ENCODE results near the gene IREB2.
"Not testable (repeated sequence)": the region's sequence is repeated elsewhere in the genome, so short reads cannot be mapped to it uniquely, and the experiment has no call there.

The IREB2 gene, protein sequence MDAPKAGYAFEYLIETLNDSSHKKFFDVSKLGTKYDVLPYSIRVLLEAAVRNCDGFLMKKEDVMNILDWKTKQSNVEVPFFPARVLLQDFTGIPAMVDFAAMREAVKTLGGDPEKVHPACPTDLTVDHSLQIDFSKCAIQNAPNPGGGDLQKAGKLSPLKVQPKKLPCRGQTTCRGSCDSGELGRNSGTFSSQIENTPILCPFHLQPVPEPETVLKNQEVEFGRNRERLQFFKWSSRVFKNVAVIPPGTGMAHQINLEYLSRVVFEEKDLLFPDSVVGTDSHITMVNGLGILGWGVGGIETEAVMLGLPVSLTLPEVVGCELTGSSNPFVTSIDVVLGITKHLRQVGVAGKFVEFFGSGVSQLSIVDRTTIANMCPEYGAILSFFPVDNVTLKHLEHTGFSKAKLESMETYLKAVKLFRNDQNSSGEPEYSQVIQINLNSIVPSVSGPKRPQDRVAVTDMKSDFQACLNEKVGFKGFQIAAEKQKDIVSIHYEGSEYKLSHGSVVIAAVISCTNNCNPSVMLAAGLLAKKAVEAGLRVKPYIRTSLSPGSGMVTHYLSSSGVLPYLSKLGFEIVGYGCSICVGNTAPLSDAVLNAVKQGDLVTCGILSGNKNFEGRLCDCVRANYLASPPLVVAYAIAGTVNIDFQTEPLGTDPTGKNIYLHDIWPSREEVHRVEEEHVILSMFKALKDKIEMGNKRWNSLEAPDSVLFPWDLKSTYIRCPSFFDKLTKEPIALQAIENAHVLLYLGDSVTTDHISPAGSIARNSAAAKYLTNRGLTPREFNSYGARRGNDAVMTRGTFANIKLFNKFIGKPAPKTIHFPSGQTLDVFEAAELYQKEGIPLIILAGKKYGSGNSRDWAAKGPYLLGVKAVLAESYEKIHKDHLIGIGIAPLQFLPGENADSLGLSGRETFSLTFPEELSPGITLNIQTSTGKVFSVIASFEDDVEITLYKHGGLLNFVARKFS

GRCh38 chr15:78437762-78438618, at the start of gene IREB2:
IREB2 (plus strand) TSS chr15:78438216; CDS start chr15:78438338, 122 bp downstream.
- DNase-seq: peak; percentile 98

DNA sequence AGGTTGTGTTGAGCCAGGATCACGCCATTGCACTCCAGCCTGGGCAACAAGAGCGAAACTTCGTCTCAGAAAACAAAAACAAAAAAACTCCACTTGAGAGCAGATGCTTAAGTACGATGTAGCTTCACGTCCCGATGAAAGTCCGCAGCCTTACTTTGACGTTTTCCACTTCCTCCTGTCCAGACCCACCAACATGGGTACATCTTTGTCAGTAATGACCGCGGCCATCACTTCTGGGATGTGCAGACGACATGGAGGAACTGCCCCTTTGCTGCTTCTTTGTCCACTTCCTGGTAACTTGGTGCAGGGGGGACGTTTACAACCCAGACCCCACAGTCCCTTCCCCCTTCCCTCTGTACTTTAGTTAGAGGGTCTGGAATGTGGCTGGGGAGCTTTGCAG, 49.2 kb upstream of the IREB2 start:
- DNase-seq: no peak

DNA sequence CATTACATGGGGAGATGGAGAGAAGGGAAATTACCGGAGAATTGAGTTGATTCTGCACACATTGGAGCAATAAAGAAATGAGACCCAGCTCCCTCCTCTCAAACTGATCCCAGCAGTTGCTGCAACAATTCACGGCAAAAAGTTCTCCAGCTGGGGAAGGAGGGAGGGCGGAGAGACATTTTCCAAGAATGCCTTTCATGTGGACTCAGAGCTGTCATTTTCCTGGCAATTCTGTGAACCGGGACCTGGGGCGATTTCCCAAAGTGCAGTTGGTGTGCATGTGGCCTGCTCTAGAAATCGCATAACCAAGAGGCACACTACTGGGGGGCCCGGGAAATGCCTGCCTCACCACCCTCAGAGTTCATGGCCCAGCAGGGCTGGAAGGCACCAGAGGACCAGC, 48.7 kb upstream of the IREB2 start:
- no peak for DNase-seq

DNA sequence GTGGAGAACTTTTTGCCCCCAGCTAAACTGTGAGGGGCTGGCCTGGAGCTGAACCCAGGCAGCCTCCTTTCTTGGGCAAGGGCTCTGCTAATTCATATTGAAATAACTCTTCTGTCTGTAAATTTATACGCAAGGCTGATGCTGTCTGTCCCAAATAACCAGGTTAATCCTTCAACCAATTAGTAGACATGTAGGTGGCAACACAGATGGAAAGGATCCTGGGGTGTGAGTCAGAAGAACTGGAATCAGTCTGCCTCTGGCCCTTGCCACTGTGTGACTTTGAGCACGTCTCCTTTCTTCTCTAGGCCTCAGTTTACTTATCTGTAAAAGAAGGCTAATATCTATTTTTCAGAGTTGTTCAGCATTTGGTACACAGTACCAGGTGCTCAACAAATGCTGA, 48.3 kb upstream of the IREB2 start:
- no peak for DNase-seq

- DNase-seq: no peak
Measured at GRCh38 chr15:78390242-78390641, 47.8 kb upstream of the IREB2 start.

DNA sequence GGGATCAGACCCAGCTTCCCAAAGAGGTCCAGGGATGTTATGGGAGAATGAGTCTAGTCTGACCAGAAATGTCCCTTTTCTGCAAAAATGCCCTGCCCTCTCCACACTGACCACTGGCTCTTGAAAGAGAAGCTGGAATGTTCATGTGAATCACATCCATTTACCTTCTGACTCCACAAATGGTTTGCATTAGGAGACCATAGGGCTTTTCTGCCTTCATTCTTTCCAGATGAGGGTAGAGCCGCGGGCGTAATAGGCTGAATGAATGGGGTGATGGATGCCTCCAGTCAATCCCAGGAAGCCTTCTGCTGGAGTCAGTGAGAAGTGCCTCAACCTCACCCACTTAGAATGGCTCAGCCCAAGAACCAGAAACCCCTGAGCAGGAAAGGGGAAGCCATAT, 47.2 kb upstream of the IREB2 start:
- DNase-seq: no peak

GRCh38 chr15:78391781-78392180, 46.2 kb upstream of the IREB2 start:
- DNase-seq: no peak

DNA sequence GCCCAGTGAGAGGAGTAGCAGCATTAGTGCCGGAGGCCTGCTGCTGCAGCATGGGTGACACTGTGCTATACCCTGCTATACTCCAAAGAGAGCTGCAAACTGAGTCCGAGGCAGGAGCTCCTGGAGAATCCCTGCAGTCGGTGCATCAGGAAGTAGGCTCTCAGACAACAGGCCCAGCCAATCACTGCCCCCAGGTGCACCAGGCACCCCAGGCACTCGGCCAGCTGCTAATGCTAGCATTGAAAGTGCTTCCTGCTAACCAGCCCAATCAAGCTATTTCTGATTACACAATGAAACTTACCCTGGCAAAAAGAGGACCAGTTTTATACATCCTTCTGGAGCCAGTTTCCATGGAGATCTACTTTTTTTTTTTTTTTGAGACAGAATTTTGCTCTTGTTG, 45.6 kb upstream of the IREB2 start:
- no peak for DNase-seq

GRCh38 chr15:78393137-78393536, 44.9 kb upstream of the IREB2 start:
- DNase-seq: no peak

GRCh38 chr15:78394026-78394425, 44.0 kb upstream of the IREB2 start:
- no peak for DNase-seq

GRCh38 chr15:78394981-78395616, 42.9 kb upstream of the IREB2 start:
- no peak for DNase-seq

GRCh38 chr15:78396186-78396814, 41.7 kb upstream of the IREB2 start:
- no peak for DNase-seq

DNA sequence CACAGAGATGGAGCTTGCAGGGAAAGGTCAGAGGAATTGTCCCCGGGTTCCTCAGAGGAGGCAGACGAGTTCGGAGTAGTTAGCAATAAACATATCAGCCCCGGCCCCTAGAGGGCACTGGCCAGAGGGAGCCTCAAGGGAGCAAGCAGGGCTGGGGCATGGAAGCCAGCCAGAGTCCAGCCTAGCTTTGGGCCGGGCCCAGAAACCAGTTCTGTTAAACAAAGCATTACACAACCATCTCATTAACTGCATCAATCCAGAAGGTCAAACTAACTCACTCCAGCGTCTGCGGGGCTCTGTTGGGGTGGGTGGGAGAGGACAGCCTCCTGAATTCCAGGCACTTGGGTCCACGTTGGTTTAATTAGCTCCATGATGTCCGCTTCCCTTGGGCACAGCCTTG, 41.0 kb upstream of the IREB2 start:
- no peak for DNase-seq

DNA sequence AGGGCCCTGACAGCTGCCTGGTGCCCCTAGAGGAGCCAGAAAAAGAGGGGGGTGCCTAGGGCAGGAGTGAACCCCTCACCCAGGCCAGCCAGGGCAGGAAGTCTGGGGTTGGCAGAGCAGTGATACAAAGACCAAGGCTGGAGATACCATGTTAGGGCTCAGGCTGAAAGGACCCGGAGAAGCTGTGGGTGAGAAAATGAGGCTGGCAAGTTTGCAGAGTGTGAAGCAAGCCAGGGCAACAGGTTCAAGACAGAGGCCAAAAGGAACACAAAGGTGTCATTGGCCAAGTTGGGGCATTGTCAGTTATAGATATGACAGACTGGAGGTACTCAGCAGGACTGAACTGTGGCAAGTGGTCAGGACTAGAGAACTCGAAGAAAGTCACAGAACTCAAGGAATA, 40.6 kb upstream of the IREB2 start:
- DNase-seq: no peak

- no peak for DNase-seq
Measured at GRCh38 chr15:78398076-78398825, 39.8 kb upstream of the IREB2 start.

- no peak for DNase-seq
Measured at GRCh38 chr15:78399091-78399490, 38.9 kb upstream of the IREB2 start.

DNA sequence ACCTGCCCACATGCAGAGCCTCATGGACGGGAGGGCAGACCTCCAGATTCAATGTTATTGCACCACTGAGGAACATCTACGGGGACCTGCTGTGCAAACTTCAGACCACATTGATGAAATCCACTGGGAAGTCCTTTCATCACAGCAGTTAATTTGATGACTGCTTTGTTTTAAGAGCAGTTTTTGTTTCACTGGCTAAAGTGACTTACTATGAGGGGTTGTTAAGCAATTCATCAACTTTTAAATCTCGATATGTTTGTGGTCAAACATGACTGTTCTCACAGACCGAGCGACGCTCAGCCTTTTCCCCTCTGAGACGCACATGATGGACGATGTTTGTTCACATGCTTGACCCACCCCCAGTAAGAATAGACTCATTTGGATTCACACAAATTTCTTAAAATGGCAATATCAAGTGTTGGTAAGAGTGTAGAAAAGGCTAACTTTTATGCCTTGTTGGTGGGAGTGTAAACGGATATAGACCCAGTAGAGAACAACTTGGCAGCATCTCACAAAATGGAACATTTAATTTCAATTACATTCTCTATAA, 35.9 kb upstream of the IREB2 start:
- DNase-seq: no peak

DNA sequence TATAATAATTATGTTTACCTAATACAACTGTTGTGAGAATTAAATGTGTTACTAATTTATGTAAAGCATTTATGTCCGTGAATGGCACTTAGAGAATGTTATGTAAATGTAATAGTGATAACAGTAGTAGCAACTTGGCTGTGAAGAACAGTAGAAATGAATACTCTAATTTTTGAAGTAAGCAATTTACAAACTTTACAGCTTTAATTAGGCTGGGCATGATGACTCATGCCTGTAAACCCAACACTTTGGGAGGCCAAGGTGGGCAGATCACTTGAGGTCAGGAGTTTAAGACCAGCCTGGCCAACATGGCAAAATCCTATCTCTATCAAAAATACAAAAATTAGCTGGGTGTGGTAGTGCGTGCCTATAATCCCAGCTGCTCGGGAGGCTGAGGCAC, 33.9 kb upstream of the IREB2 start:
- no peak for DNase-seq

GRCh38 chr15:78404796-78405195, 33.2 kb upstream of the IREB2 start:
- DNase-seq: not testable (repeated sequence)

DNA sequence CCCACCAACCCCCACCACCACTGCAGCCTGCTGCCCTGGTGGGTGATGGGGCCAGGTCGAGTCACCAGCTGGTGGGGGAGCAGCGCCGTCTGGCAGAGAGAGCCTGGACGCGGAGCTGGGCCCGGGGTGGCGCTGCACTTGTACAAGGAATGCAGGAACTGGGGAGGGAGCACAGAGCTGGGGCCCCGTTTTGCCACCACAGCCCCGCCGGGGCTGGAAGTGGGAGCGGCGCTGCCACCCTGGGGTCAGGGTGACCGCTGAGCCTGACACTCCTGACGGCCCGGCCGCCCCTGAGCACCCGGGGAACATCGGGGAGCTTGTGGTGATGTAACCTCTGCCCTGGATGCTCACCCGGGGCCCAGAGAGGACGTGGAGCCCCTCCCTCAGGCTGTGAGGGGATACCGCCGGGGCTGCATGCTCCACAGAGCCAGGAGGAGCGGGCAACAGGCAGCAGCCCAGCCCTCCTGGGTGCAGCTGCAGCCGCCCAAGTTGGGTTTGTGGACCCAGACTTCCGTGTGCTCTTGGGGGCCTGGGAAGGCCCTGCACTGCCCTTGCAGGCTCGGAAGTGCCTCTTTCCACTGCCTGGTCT, 32.6 kb upstream of the IREB2 start:
- no peak for DNase-seq
